HepG2 (cell line): ENCODE results near the gene ARID1A. TPM values are rescaled to one million over a fixed set of nuclear protein-coding genes. Genes with fewer than 3 reads are reported as not detected.
A peak's percentile ranks its signal among the peaks of the same experiment; 100 is the strongest.

Experiments used
- ATAC-seq: fragments of 200-7000 bp; cut with Tn5 transposase; 3 replicates; pipeline ENCODE4 v1.9.1; 2020; ENCODE audit warnings: mild to moderate bottlenecking, moderate library complexity
- BruUV-seq: library from RNA; stranded (reverse); fragments of 400-500 nt; replicated peaks from 2 replicates; lab custom pipeline; 2021; lab: Mats Ljungman, UMichigan
- CTCF ChIA-PET: fragments of 300-600 bp; formaldehyde crosslinking; extraction: SDS; loops from one replicate; lab custom pipeline; 2021; ENCODE audit warnings: low total read pairs, inconsistent platforms, low intra/inter-chr PET ratio; lab: Yijun Ruan, JAX
- POLR2A ChIA-PET: fragments of 350-600 bp; sonication (Branson Sonifier 250); formaldehyde crosslinking; loops from one replicate; lab custom pipeline; 2020; ENCODE audit warnings: antibody characterized with exemption, inconsistent platforms; lab: Yijun Ruan, JAX
- DNase-seq: peaks from one replicate; pipeline ENCODE4 v3.0.0-alpha.2; 2015; ENCODE audit warnings: low spot score
- FAIRE-seq: peaks from 3 replicates; lab custom pipeline; 2011; peaks lifted over from hg19 to GRCh38; lab: Jason Lieb, UNC
- H2AFZ ChIP-seq: one replicate; pipeline ENCODE4 v1.6.1; 2011; ENCODE audit warnings: low read length, inconsistent platforms
- H3K27ac ChIP-seq: fragments of 300-600 bp; 3 replicates; pipeline ENCODE4 v1.8.0; 2011; ENCODE audit warnings: mixed run types, mild to moderate bottlenecking, mixed read lengths, low read length, inconsistent platforms; ENCODE audit not compliant: insufficient read depth; ENCODE audit errors: extremely low read length
- H3K27me3 ChIP-seq, 2 experiments: fragments of 200-600 bp in 1 of 2; 2 replicates in 1 of 2; 3 replicates in 1 of 2; pipeline versions ENCODE4 v1.6.0 to v1.8.0; 2011; ENCODE audit warnings: low read length in 2 of 2, mild to moderate bottlenecking in 2 of 2, moderate library complexity in 2 of 2, inconsistent platforms in 1 of 2; ENCODE audit not compliant: insufficient read depth in 2 of 2, control insufficient read depth in 1 of 2
- H3K36me3 ChIP-seq, 2 experiments: fragments of 200-600 bp in 1 of 2; replicated peaks in 1 of 2; 2 replicates in 1 of 2; 3 replicates in 1 of 2; pipeline versions ENCODE4 v1.5.1 to v1.8.0; 2011; ENCODE audit warnings: low read length in 2 of 2, inconsistent platforms in 1 of 2; ENCODE audit not compliant: insufficient read depth in 2 of 2, control insufficient read depth in 1 of 2
- H3K4me1 ChIP-seq: 2 replicates; pipeline ENCODE4 v1.5.1; 2012; ENCODE audit warnings: low read length, inconsistent platforms; ENCODE audit not compliant: insufficient read depth
- H3K4me2 ChIP-seq: 2 replicates; pipeline ENCODE4 v1.6.0; 2011; ENCODE audit warnings: low read depth, low read length, inconsistent platforms
- H3K4me3 ChIP-seq, 3 experiments: fragments of 200-600 bp in 1 of 3; sonication (generic), shearing (Covaris generic) in 1 of 3; replicated peaks in 1 of 3; 2 replicates each; pipeline ENCODE4 v1.5.1; 2011 to 2016; ENCODE audit warnings: low read length in 3 of 3, inconsistent platforms in 2 of 3, low read depth in 2 of 3, mild to moderate bottlenecking in 2 of 3, control low read depth in 1 of 3, mixed read lengths in 1 of 3; ENCODE audit not compliant: insufficient read depth in 1 of 3
- H3K79me2 ChIP-seq: one replicate; pipeline ENCODE4 v1.6.1; 2011; ENCODE audit warnings: low read length, inconsistent platforms; ENCODE audit not compliant: insufficient read depth
- H3K9ac ChIP-seq: 2 replicates; pipeline ENCODE4 v1.6.0; 2011; ENCODE audit warnings: mild to moderate bottlenecking, low read depth, low read length, inconsistent platforms; ENCODE audit not compliant: insufficient read depth
- H3K9me3 ChIP-seq: 2 replicates; pipeline ENCODE4 v1.5.1; 2012; ENCODE audit warnings: mild to moderate bottlenecking, low read length
- H4K20me1 ChIP-seq: 2 replicates; pipeline ENCODE4 v1.6.0; 2011; ENCODE audit warnings: inconsistent platforms, mild to moderate bottlenecking, low read length, moderate library complexity; ENCODE audit not compliant: insufficient read depth
- GZF1 ChIP-seq: sonication (generic); formaldehyde crosslinking; IDR thresholded peaks from 2 replicates; pipeline ENCODE4 v1.5.1; 2020; ENCODE audit warnings: mild to moderate bottlenecking, missing genetic modification reagents
- MLXIP ChIP-seq: sonication (generic); formaldehyde crosslinking; IDR thresholded peaks from 2 replicates; pipeline ENCODE4 v1.9.0; 2021; ENCODE audit warnings: missing genetic modification reagents, borderline replicate concordance
- PRMT3 ChIP-seq: sonication (generic); formaldehyde crosslinking; IDR thresholded peaks from 2 replicates; pipeline ENCODE4 v1.8.1; 2022; ENCODE audit warnings: low read depth, mild to moderate bottlenecking, moderate library complexity, missing genetic modification reagents, borderline replicate concordance
- TERF1 ChIP-seq: sonication (generic); formaldehyde crosslinking; IDR thresholded peaks from 2 replicates; pipeline ENCODE4 v1.8.0; 2022; ENCODE audit warnings: mild to moderate bottlenecking, missing genetic modification reagents, moderate library complexity
- U2AF1 ChIP-seq: fragments of 200-400 bp; formaldehyde crosslinking; optimal IDR thresholded peaks from 2 replicates; pipeline ENCODE3; 2017; ENCODE audit warnings: mild to moderate bottlenecking, low read depth, low read length
- U2AF2 ChIP-seq: fragments of 200-400 bp; formaldehyde crosslinking; IDR thresholded peaks from 2 replicates; pipeline ENCODE4 v1.6.1; 2017; ENCODE audit warnings: low read depth, mild to moderate bottlenecking, low read length
- ZNF552 ChIP-seq: sonication (generic); formaldehyde crosslinking; IDR thresholded peaks from 2 replicates; pipeline ENCODE4 v1.9.0; 2022; ENCODE audit warnings: missing genetic modification reagents, mild to moderate bottlenecking, borderline replicate concordance
- ZNF615 ChIP-seq: sonication (generic); formaldehyde crosslinking; IDR thresholded peaks from 2 replicates; pipeline ENCODE4 v1.5.0; 2020; ENCODE audit warnings: mild to moderate bottlenecking, missing genetic modification reagents, borderline replicate concordance
- ZXDC ChIP-seq: sonication (generic); formaldehyde crosslinking; IDR thresholded peaks from 2 replicates; pipeline ENCODE4 v1.5.0; 2020; ENCODE audit warnings: mild to moderate bottlenecking, missing genetic modification reagents
- WGBS: methylation state at CpG from one replicate; pipeline ENCODE4 v1.1.6; 2017; ENCODE audit warnings: low lambda C conversion rate; 5-methylcytosine and 5-hydroxymethylcytosine counted together
- in situ Hi-C: cut with HindIII; loops from 2 replicates; pipeline ENCODE4 v1.10.0; 2017; ENCODE audit warnings: low pct_unique_long_range_greater_than_20kb; ENCODE audit not compliant: extremely low pct_ligation_motif_present
- intact Hi-C: fragments of 100-400 bp; cut with micrococcal nuclease; formaldehyde crosslinking; loops from one replicate; pipeline ENCODE4 v1.10.0; 2022; ENCODE audit not compliant: unreplicated experiment
- polyA plus RNA-seq, 8 experiments: library from polyadenylated mRNA; depleted of rRNA in 3 of 8; stranded (reverse) in 7 of 8; unstranded in 1 of 8; fragments of >200 nt; fragmentation: Illumina TruSeq in 4 of 8; extraction: Trizol in 4 of 8; gene quantifications; 2 replicates each; pipeline versions ENCODE4 v1.2.1 to v1.2.3, GENCODE V29; 2011 to 2016; ENCODE audit warnings: low read depth in 4 of 8, missing spikeins in 1 of 8, mixed read lengths in 1 of 8; ENCODE audit not compliant: insufficient read depth in 1 of 8
- total RNA-seq, 5 experiments: library from RNA; depleted of rRNA; stranded (reverse); fragments of >200 nt; fragmentation: Illumina TruSeq; extraction: Trizol; gene quantifications; 2 replicates each; pipeline ENCODE4 v1.2.3, GENCODE V29; 2016; ENCODE audit warnings: low read depth in 1 of 5

ARID1A gene
- total and polyA plus RNA-seq, 2 of the 13 experiments (the other 11 are each of a cell fraction or from before 2014, with no cell fraction given): 11.9 to 15.9 TPM

GRCh38 chr1:26824731-26825130 is 128.9 kb downstream of the ARID1A start:
- in situ Hi-C loops: no loop called here
- TF ChIP-seq ZNF615 (CRISPR knock-in tag): no peak
- TF ChIP-seq TERF1: no peak
- TF ChIP-seq U2AF1: no peak
- no peak for TF ChIP-seq MLXIP (CRISPR knock-in tag)
- no peak for TF ChIP-seq ZNF552 (CRISPR knock-in tag)
- TF ChIP-seq ZXDC: no peak
- TF ChIP-seq U2AF2: no peak
- no peak for TF ChIP-seq GZF1 (CRISPR knock-in tag)
- no peak for TF ChIP-seq PRMT3 (CRISPR knock-in tag)
- TF ChIP-seq, all 625 proteins: peak for 0
- Histone ChIP-seq H3K4me3 (no peak overlapping the region), H4K20me1 (peaks cover 4% of the 10 kb centered on the region; the same call in 1 of the 2 replicates), H3K27me3 (no peaks in the 10 kb centered on the region; a peak in 1 of 5 replicates), H3K36me3 (no peaks in the 10 kb centered on the region), H3K27ac (no peak overlapping the region), H2AFZ (no peak overlapping the region), H3K4me2 (peak overlapping the region; percentile 95; the same call in 1 of the 2 replicates), H3K9ac (no peak overlapping the region), H3K9me3 (no peaks in the 10 kb centered on the region), H3K4me1 (peaks cover 71% of the 10 kb centered on the region), H3K79me2 (peaks cover 13% of the 10 kb centered on the region)
- CTCF ChIA-PET: no interaction called here
- whole genome bisulfite sequencing: 29% methylated on average over 3 of the region's 3 CpGs
- DNase-seq (no peak), ATAC-seq (no peak), FAIRE-seq (no peak)
- no TSS peak for BruUV-seq
- intact Hi-C loops: no loop called here
- POLR2A ChIA-PET: interaction anchor here (0.6 kb wide), 1 partner anchor 142 kb away, joined by 3 read pairs; no protein-coding TSS in a partner anchor
